ENCODE results near the gene PFKFB1. TPM values are rescaled to one million over a fixed set of nuclear protein-coding genes. Genes with fewer than 3 reads are reported as not detected.

PFKFB1 gene
- total RNA-seq, 1 experiment from 2014 or later, result 0.42 TPM

DNA sequence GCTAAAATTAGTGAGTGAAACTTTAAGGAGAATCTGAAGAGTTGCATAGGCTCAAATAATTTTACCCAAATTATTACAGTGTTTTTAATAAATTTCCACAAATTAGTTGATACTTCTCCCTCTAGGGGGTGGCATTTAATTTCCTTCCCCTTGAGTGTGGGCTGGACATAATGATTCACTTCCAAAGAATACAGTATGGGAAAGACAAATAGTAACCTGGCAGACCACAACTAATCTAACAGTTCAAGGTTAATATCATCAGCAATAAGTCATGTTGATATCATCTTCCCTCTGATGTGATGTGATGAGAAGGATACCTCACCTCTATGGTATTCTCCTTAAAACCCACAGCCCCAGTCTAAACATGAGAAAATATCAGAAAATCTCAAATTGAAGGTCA is 15.5 kb downstream of the PFKFB1 start:
- no peak overlapping the region for H3K27ac Mint-ChIP-seq
- CTCF ChIA-PET, result no interaction called here
- TF ChIP-seq MLX (CRISPR knock-in tag; IDR thresholded peaks at IDR 0.05) (no peak), ATF1 (CRISPR knock-in tag; IDR thresholded peaks at IDR 0.05) (no peak), JAZF1 (CRISPR knock-in tag; IDR thresholded peaks at IDR 0.05) (no peak), TCF7 (CRISPR knock-in tag; IDR thresholded peaks at IDR 0.05; ENCODE audit: low read depth) (no peak), CBFB (CRISPR knock-in tag; IDR thresholded peaks at IDR 0.05; ENCODE audit: low read depth) (no peak), OVOL2 (CRISPR knock-in tag; IDR thresholded peaks at IDR 0.05; ENCODE audit: borderline replicate concordance) (no peak), ETV6 (CRISPR knock-in tag; IDR thresholded peaks at IDR 0.05) (no peak), NR3C1 (CRISPR knock-in tag; conservative IDR thresholded peaks at IDR 0.05; ENCODE audit: low read depth) (no peak), SMAD4 (CRISPR knock-in tag; IDR thresholded peaks at IDR 0.05) (no peak)
- TF ChIP-seq, protein P1, sequence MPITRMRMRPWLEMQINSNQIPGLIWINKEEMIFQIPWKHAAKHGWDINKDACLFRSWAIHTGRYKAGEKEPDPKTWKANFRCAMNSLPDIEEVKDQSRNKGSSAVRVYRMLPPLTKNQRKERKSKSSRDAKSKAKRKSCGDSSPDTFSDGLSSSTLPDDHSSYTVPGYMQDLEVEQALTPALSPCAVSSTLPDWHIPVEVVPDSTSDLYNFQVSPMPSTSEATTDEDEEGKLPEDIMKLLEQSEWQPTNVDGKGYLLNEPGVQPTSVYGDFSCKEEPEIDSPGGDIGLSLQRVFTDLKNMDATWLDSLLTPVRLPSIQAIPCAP (CRISPR knock-in tag; IDR thresholded peaks at IDR 0.05), result no peak
- TF ChIP-seq, protein P2, sequence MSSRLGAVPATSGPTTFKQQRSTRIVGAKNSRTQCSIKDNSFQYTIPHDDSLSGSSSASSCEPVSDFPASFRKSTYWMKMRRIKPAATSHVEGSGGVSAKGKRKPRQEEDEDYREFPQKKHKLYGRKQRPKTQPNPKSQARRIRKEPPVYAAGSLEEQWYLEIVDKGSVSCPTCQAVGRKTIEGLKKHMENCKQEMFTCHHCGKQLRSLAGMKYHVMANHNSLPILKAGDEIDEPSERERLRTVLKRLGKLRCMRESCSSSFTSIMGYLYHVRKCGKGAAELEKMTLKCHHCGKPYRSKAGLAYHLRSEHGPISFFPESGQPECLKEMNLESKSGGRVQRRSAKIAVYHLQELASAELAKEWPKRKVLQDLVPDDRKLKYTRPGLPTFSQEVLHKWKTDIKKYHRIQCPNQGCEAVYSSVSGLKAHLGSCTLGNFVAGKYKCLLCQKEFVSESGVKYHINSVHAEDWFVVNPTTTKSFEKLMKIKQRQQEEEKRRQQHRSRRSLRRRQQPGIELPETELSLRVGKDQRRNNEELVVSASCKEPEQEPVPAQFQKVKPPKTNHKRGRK (CRISPR knock-in tag; IDR thresholded peaks at IDR 0.05; ENCODE audit: borderline replicate concordance), result no peak
- no peaks in the 10 kb centered on the region for H3K4me1 Mint-ChIP-seq
- H3K4me3 Mint-ChIP-seq, result no peak overlapping the region
- ATAC-seq (no peak), DNase-seq (ENCODE audit: low spot score) (no peak)
- no peaks in the 10 kb centered on the region for H3K36me3 Mint-ChIP-seq
- peaks cover 11% of the 10 kb centered on the region for H3K9me3 Mint-ChIP-seq
- H3K27me3 Mint-ChIP-seq (ENCODE audit: low read depth), result peaks cover 11% of the 10 kb centered on the region
- POLR2A ChIA-PET, result no interaction called here

GRCh38 chrX:54977387-54977786 is 16.6 kb downstream of the PFKFB1 start:
- Mint-ChIP-seq H3K36me3 (no peaks in the 10 kb centered on the region), H3K9me3 (peaks cover 14% of the 10 kb centered on the region), H3K4me3 (no peak overlapping the region), H3K27ac (no peak overlapping the region), H3K27me3 (ENCODE audit: low read depth) (peaks cover 11% of the 10 kb centered on the region), H3K4me1 (no peaks in the 10 kb centered on the region)
- CTCF ChIA-PET, result no interaction called here
- no peak for TF ChIP-seq ELF4 (CRISPR knock-in tag; IDR thresholded peaks at IDR 0.05; ENCODE audit: low read depth)
- TF ChIP-seq ZNF232 (CRISPR knock-in tag; IDR thresholded peaks at IDR 0.05), result no peak
- TF ChIP-seq CDX4 (CRISPR knock-in tag; IDR thresholded peaks at IDR 0.05; ENCODE audit: borderline replicate concordance), result no peak
- TF ChIP-seq FOXJ3 (CRISPR knock-in tag; IDR thresholded peaks at IDR 0.05; ENCODE audit: borderline replicate concordance), result no peak
- TF ChIP-seq MXD4 (CRISPR knock-in tag; IDR thresholded peaks at IDR 0.05; ENCODE audit: borderline replicate concordance), result no peak
- TF ChIP-seq FOXP1 (CRISPR knock-in tag; IDR thresholded peaks at IDR 0.05; ENCODE audit: borderline replicate concordance), result no peak
- no peak for TF ChIP-seq JAZF1 (CRISPR knock-in tag; IDR thresholded peaks at IDR 0.05)
- TF ChIP-seq, protein P3, sequence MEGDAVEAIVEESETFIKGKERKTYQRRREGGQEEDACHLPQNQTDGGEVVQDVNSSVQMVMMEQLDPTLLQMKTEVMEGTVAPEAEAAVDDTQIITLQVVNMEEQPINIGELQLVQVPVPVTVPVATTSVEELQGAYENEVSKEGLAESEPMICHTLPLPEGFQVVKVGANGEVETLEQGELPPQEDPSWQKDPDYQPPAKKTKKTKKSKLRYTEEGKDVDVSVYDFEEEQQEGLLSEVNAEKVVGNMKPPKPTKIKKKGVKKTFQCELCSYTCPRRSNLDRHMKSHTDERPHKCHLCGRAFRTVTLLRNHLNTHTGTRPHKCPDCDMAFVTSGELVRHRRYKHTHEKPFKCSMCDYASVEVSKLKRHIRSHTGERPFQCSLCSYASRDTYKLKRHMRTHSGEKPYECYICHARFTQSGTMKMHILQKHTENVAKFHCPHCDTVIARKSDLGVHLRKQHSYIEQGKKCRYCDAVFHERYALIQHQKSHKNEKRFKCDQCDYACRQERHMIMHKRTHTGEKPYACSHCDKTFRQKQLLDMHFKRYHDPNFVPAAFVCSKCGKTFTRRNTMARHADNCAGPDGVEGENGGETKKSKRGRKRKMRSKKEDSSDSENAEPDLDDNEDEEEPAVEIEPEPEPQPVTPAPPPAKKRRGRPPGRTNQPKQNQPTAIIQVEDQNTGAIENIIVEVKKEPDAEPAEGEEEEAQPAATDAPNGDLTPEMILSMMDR (IDR thresholded peaks at IDR 0.05), result no peak
- TF ChIP-seq, protein P4, sequence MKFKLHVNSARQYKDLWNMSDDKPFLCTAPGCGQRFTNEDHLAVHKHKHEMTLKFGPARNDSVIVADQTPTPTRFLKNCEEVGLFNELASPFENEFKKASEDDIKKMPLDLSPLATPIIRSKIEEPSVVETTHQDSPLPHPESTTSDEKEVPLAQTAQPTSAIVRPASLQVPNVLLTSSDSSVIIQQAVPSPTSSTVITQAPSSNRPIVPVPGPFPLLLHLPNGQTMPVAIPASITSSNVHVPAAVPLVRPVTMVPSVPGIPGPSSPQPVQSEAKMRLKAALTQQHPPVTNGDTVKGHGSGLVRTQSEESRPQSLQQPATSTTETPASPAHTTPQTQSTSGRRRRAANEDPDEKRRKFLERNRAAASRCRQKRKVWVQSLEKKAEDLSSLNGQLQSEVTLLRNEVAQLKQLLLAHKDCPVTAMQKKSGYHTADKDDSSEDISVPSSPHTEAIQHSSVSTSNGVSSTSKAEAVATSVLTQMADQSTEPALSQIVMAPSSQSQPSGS (CRISPR knock-in tag; IDR thresholded peaks at IDR 0.05; ENCODE audit: borderline replicate concordance, low read depth), result no peak
- TF ChIP-seq ZNF317 (CRISPR knock-in tag; IDR thresholded peaks at IDR 0.05; ENCODE audit: borderline replicate concordance, low read depth), result no peak
- POLR2A ChIA-PET, result no interaction called here
- ATAC-seq (no peak), DNase-seq (ENCODE audit: low spot score) (no peak)
